PC-9 (cell line): ENCODE measurements around the gene THOC6. TPM values are rescaled to one million over a fixed set of nuclear protein-coding genes. Genes with fewer than 3 reads are reported as not detected.
A peak's percentile ranks its signal among the peaks of the same experiment; 100 is the strongest.

ENCODE experiments used
- BruUV-seq: library from RNA; stranded (reverse); fragments of 400-500 nt; replicated peaks from 2 replicates; lab custom pipeline; 2021; lab: Mats Ljungman, UMichigan
- CTCF ChIA-PET: fragments of 300-600 bp; sonication (Branson Sonifier 250); formaldehyde crosslinking; loops from one replicate; lab custom pipeline; 2022; ENCODE audit warnings: antibody characterized with exemption; lab: Charles Lee
- POLR2A ChIA-PET: fragments of 300-600 bp; sonication (Branson Sonifier 250); formaldehyde crosslinking; loops from one replicate; lab custom pipeline; 2022; ENCODE audit warnings: antibody characterized with exemption; ENCODE audit not compliant: unreplicated experiment; lab: Charles Lee
- DNase-seq, 2 experiments: peaks; one replicate each; pipeline versions ENCODE4 v3.0.0 to v3.0.0-alpha.2; 2015 to 2022; ENCODE audit warnings: mixed read lengths in 1 of 2
- H2AFZ ChIP-seq: fragments of 200-600 bp; sonication (generic); 2 replicates; pipeline ENCODE4 v1.8.1; 2017; ENCODE audit warnings: antibody characterized with exemption
- H3F3A ChIP-seq: fragments of 200-600 bp; sonication (generic); 2 replicates; pipeline ENCODE4 v1.8.1; 2017; ENCODE audit warnings: antibody characterized with exemption, mild to moderate bottlenecking, low read depth; ENCODE audit not compliant: insufficient read depth
- H3K27ac ChIP-seq: fragments of 200-600 bp; sonication (generic); 2 replicates; pipeline ENCODE4 v1.6.1; 2016; ENCODE audit warnings: mixed run types
- H3K27me3 ChIP-seq: fragments of 200-600 bp; sonication (generic); 2 replicates; pipeline ENCODE4 v1.6.1; 2016; ENCODE audit warnings: low read depth, mixed run types; ENCODE audit not compliant: insufficient read depth
- H3K36me3 ChIP-seq: fragments of 200-600 bp; sonication (generic); 2 replicates; pipeline ENCODE4 v1.6.1; 2016; ENCODE audit warnings: low read depth, mixed run types
- H3K4me1 ChIP-seq: fragments of 200-600 bp; sonication (generic); replicated peaks from 2 replicates; pipeline ENCODE4 v1.6.1; 2016; ENCODE audit warnings: mixed run types; ENCODE audit not compliant: insufficient read depth
- H3K4me2 ChIP-seq: fragments of 200-600 bp; sonication (generic); 2 replicates; pipeline ENCODE4 v1.6.1; 2017; ENCODE audit warnings: mixed run types
- H3K4me3 ChIP-seq: fragments of 200-600 bp; sonication (generic); 2 replicates; pipeline ENCODE4 v1.6.1; 2016; ENCODE audit warnings: mixed run types
- H3K79me2 ChIP-seq: fragments of 200-600 bp; sonication (generic); 2 replicates; pipeline ENCODE4 v1.6.1; 2017; ENCODE audit warnings: low read depth, mixed run types
- H3K9me2 ChIP-seq: fragments of 200-600 bp; sonication (generic); 2 replicates; pipeline ENCODE4 v1.8.1; 2017; ENCODE audit warnings: mild to moderate bottlenecking; ENCODE audit not compliant: insufficient read depth
- H3K9me3 ChIP-seq: fragments of 200-600 bp; sonication (generic); 2 replicates; pipeline ENCODE4 v1.8.1; 2016; ENCODE audit warnings: low read depth; ENCODE audit not compliant: insufficient read depth
- H4K20me1 ChIP-seq: fragments of 200-600 bp; sonication (generic); 2 replicates; pipeline ENCODE4 v1.8.1; 2017; ENCODE audit not compliant: insufficient read depth
- CTCF ChIP-seq: fragments of 200-600 bp; sonication (generic); conservative IDR thresholded peaks from 2 replicates; pipeline ENCODE4 v1.6.1; 2017; ENCODE audit warnings: mixed run types, antibody characterized with exemption, mild to moderate bottlenecking, moderate library complexity
- EZH2 ChIP-seq: fragments of 200-600 bp; sonication (generic); IDR thresholded peaks from 2 replicates; pipeline ENCODE4 v1.8.0; 2017; ENCODE audit warnings: antibody characterized with exemption, low read depth
- intact Hi-C: fragments of 100-400 bp; cut with micrococcal nuclease; formaldehyde crosslinking; loops from one replicate; pipeline ENCODE4 v1.10.0; 2022; ENCODE audit not compliant: unreplicated experiment
- total RNA-seq: library from RNA; stranded (reverse); gene quantifications from 2 replicates; pipeline ENCODE4 v1.2.3, GENCODE V29; 2021

The THOC6 gene
- total RNA-seq, 1 experiment from 2014 or later = 69.9 TPM

GRCh38 chr16:2992383-2993081 lies 31.3 kb upstream of the THOC6 start:
- TF ChIP-seq CTCF = no peak
- TF ChIP-seq EZH2 = no peak
- ChIA-PET CTCF (interaction anchor here (0.7 to 1.1 kb wide), 4 partner anchors 9 to 66 kb away, joined by 3 read pairs; no protein-coding TSS in a partner anchor), POLR2A (interaction anchor here (0.6 to 2.6 kb wide), 4 partner anchors 18 to 136 kb away, joined by 3 to 41 read pairs (median 8); partner anchors contain the start of genes TNFRSF12A and ZNF205)
- no peaks in the 10 kb centered on the region for H4K20me1 ChIP-seq
- H3K36me3 ChIP-seq = no peaks in the 10 kb centered on the region
- peak; percentile 67 to 92 for DNase-seq
- no peaks in the 10 kb centered on the region for H3K79me2 ChIP-seq
- peak overlapping the region; percentile 16; the same call in 1 of the 2 replicates for H3K4me2 ChIP-seq
- H3K4me1 ChIP-seq = peaks cover 25% of the 10 kb centered on the region
- H3K9me2 ChIP-seq = no peaks in the 10 kb centered on the region
- BruUV-seq = no TSS peak
- intact Hi-C loops = no loop called here
- H3K27me3 ChIP-seq = no peaks in the 10 kb centered on the region
- no peaks in the 10 kb centered on the region; the same call in 1 of the 2 replicates for H3F3A ChIP-seq
- no peak overlapping the region for H2AFZ ChIP-seq
- H3K27ac ChIP-seq = no peak overlapping the region
- no peaks in the 10 kb centered on the region for H3K9me3 ChIP-seq
- no peak overlapping the region for H3K4me3 ChIP-seq

GRCh38 chr16:2996298-2996697 lies 27.5 kb upstream of the THOC6 start:
- CTCF ChIA-PET = no interaction called here
- POLR2A ChIA-PET = interaction anchor here (0.7 kb wide), 1 partner anchor 25 kb away, joined by 7 read pairs; no protein-coding TSS in a partner anchor
- intact Hi-C loops = no loop called here
- Histone ChIP-seq H3F3A (no peaks in the 10 kb centered on the region; the same call in 1 of the 2 replicates), H2AFZ (no peak overlapping the region), H3K9me3 (no peaks in the 10 kb centered on the region), H3K36me3 (no peaks in the 10 kb centered on the region), H3K79me2 (no peaks in the 10 kb centered on the region), H4K20me1 (no peaks in the 10 kb centered on the region), H3K27ac (no peak overlapping the region), H3K27me3 (no peaks in the 10 kb centered on the region), H3K4me1 (peaks cover 15% of the 10 kb centered on the region), H3K4me3 (no peak overlapping the region), H3K4me2 (no peak overlapping the region; the same call in 1 of the 2 replicates), H3K9me2 (no peaks in the 10 kb centered on the region)
- no peak for TF ChIP-seq EZH2
- no peak for TF ChIP-seq CTCF
- no peak for DNase-seq
- BruUV-seq = no TSS peak

GRCh38 chr16:2999929-3000328 lies 23.9 kb upstream of the THOC6 start:
- no peak for TF ChIP-seq CTCF
- TF ChIP-seq EZH2 = no peak
- Histone ChIP-seq H3K4me3 (no peak overlapping the region), H3K36me3 (no peaks in the 10 kb centered on the region), H3K4me2 (no peak overlapping the region), H3K9me2 (no peaks in the 10 kb centered on the region), H2AFZ (no peak overlapping the region), H3K27ac (no peak overlapping the region), H3K27me3 (no peaks in the 10 kb centered on the region), H4K20me1 (no peaks in the 10 kb centered on the region), H3K9me3 (no peaks in the 10 kb centered on the region), H3F3A (peaks cover 3% of the 10 kb centered on the region; the same call in 1 of the 2 replicates), H3K79me2 (no peaks in the 10 kb centered on the region), H3K4me1 (peaks cover 6% of the 10 kb centered on the region; the same call in 1 of the 2 replicates)
- intact Hi-C loops = no loop called here
- ChIA-PET CTCF (no interaction called here), POLR2A (no interaction called here)
- no peak for DNase-seq
- BruUV-seq = no TSS peak
